Colon (tissue), 2 donors: ENCODE data around the gene TPTE2.
"Not testable (repeated sequence)": the region's sequence is repeated elsewhere in the genome, so short reads cannot be mapped to it uniquely, and the experiment has no call there.

Experiments
- FAIRE-seq: peaks from 2 replicates; lab custom pipeline; 2012; peaks lifted over from hg19 to GRCh38; lab: Jason Lieb, UNC
- donor health status: control.
- donor health status: control.

The TPTE2 gene

GRCh38 chr13:19567820-19568534 is 6.6 kb upstream of the TPTE2 start:
- no peak for FAIRE-seq

GRCh38 chr13:19561585-19561984 is 253 bp upstream of the TPTE2 start:
- no peak for FAIRE-seq

DNA sequence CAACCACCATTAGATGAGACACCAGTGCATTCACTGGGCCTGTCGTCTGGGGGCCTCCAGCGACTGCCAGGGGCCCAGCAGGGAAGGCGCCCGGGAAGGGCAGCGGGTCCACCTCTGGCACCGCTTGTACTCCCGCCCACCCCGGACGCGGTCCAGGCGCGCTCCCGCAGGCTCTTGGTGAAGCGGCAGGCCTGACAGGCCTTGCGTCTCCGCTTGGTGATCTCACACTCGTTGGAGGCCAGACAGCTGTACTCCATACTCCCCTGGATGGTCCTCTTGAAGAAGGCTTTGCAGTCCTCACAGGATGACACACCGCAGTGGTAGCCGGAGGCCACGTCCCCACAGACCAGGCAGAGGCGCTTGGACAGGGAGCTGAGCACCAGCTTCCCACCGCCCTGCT is 660 bp downstream of the TPTE2 start:
- FAIRE-seq, result not testable (repeated sequence)

DNA sequence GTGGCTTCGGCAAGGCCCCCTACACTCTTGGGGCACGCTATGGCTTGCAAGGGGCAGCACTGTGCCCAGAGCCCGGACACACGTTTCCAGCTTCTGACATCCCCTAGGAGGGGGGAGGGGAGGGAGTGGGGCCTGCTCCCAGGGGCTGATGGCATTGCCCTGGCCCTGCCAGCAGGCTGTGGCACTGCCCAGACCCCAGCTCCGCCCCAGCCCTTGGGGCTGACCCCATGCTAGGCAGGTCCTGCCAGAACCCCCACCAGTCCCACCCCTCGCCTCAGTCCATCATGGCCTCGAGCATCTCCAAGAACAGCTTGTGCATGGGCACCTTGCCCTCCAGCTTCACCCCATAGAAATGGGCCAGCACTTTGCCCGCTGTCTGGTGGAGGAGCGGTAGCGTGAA is 1.6 kb downstream of the TPTE2 start:
- not testable (repeated sequence) for FAIRE-seq

DNA sequence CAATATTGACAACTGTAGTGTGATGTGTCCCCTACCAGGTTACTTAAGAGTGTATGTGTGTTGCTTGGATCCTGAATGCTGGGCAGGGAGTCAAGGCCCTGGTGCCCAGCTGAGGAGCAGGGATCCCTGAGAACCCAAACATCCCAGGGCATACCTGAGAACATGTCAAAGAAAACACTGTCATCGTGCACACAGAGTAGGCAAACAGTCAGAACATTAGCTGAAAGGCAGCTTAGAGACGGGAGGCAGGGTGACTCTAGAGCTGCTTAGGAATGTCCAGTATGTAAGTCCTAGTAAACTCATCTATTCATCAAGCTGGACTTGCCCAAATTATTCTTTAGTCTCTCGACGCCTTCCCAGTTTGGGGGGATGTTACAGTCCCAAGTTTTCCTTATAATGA is 4.0 kb downstream of the TPTE2 start:
- not testable (repeated sequence) for FAIRE-seq

- peak; percentile 14 for FAIRE-seq
Measured at GRCh38 chr13:19549245-19549644, 12.1 kb downstream of the TPTE2 start.

DNA sequence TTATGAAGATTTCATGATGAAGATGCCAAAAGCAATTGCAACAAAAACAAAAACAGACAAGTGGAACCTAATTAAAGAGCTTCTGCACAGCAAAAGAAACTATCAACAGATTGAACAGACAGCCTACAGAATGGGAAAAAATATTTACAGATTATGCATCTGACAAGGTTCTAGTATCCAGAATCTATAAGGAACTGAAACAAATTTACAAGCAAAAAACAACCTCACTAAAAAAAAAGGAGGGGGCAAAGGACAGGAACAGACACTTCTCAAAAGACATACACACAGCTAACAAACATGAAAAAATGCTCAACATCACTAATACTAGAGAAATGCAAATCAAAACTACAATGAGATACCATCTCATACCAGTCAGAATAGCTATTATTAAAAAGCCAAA is 35.7 kb downstream of the TPTE2 start:
- peak; percentile 36 for FAIRE-seq

DNA sequence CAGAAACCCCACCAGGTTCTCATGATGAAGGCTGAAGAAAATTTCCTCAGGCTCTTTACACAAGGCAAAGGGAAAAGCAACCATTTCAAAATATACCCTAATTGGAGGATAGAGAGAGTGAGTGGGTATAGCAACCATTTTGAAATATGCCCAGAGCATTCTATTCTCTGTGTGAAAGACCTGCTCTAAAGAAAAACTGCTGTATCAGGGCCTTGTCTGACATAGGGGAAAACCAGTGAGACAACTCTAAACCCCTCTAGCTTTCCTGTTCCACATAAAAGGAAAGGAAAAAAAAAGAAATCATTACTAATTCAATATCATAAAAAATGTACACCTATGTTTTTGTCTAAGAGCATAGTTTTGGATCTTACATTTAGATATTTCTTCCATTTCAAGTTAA is 42.3 kb downstream of the TPTE2 start:
- no peak for FAIRE-seq

DNA sequence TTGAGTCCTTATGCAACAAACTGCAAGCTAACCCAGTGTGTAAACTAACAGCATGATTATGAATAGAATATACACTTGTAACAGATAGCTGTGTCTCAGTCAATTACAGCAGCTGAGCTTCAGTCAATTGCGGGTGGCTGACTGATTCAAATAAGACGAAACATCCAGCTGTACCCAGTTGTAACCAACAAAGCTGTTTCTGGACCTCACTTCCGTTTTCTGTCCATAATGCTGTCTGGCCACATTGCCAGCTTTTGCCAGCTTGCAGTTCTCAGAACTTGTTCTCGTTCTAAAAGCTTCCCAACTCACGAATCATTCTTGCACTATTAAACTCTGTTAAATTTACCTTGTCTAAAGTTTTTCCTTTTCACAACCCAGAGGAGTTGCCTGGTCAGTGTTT is 53.7 kb downstream of the TPTE2 start:
- not testable (repeated sequence) for FAIRE-seq

- not testable (repeated sequence) for FAIRE-seq
Measured at GRCh38 chr13:19460126-19460525, 101.2 kb downstream of the TPTE2 start.

GRCh38 chr13:19439056-19439686 is 122.2 kb downstream of the TPTE2 start:
- not testable (repeated sequence) for FAIRE-seq

DNA sequence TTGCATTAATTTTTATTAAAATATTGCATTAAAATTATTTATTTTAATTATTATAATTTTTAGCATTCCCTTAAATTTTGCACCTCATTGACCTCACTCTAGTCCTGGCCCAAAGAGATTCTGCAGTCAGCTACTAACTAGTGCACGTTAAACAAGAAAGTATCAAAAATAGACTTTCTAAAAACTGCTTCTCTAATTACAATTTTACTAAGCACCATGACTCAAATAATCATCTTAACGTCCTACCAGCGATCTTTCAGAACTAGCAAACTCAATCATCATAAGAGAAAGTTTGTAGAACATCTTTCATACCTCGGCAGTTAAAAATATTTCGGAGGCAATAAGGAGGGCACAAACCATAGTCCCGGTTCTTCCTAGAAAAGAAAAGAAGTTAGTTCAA is 123.6 kb downstream of the TPTE2 start:
- not testable (repeated sequence) for FAIRE-seq

DNA sequence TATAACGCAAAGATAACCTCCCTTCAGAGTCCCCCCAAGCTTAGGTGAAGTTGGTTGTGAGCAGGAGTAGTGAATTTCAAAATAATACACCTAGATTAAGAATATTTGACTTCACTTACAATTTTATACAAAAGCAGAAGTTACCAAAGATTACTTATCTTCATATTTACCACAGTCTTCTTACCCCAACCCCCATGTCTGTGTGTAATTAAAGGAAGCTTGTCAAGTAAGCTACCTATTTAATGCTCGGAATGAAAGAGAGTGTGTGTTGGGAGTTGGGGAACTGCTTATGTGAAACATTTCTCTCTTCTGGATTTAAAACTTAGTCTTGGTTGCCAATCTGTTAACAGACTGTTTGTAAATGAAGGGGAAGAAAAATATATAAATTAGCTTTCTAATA is 139.1 kb downstream of the TPTE2 start:
- not testable (repeated sequence) for FAIRE-seq

DNA sequence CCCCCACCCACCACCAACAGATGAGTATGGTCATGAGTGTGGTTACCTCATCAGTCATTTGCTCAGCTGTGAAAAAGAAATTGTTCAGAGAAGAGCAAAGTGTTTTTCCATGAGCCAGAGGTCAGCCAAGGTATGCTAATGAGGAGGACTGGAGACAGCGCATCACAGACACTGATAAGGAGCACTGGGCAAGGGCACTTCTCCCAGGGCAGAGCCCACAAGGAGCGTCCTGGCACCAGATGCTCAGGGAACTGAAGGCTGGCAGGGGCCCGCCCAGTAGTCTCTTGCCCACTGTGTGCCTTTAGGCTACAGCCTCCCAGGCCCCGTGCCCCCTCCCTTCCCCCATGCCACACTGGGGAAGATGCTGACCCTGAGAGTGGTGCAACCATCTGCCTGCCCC is 148.8 kb downstream of the TPTE2 start:
- FAIRE-seq, result not testable (repeated sequence)

GRCh38 chr13:19382746-19383511 is 178.4 kb downstream of the TPTE2 start:
- FAIRE-seq, result not testable (repeated sequence)

GRCh38 chr13:19382111-19382510 is 179.2 kb downstream of the TPTE2 start:
- FAIRE-seq, result no peak
